AG04450 (cell line): Measurements from ENCODE around the gene AGK. TPM values are rescaled to one million over a fixed set of nuclear protein-coding genes. Genes with fewer than 3 reads are reported as not detected.

Experiments used
- CTCF ChIA-PET: fragments of 300-600, 350-600 bp; formaldehyde crosslinking; extraction: SDS; loops from one replicate; lab custom pipeline; 2022; ENCODE audit warnings: antibody characterized with exemption, inconsistent platforms; lab: Charles Lee
- POLR2A ChIA-PET: fragments of 350-600 bp; formaldehyde crosslinking; extraction: SDS; loops from one replicate; lab custom pipeline; 2021; ENCODE audit warnings: antibody characterized with exemption, inconsistent platforms; lab: Yijun Ruan, JAX
- DNase-seq: peaks from one replicate; pipeline ENCODE4 v3.0.0-alpha.2; 2011; ENCODE audit warnings: low read depth, low spot score
- H3K27ac ChIP-seq: one replicate; pipeline ENCODE4 v1.5.1; 2012; ENCODE audit warnings: low read depth, low read length, control low read depth
- H3K27me3 ChIP-seq: one replicate; pipeline ENCODE4 v1.6.0; 2012; ENCODE audit warnings: low read length; ENCODE audit not compliant: control insufficient read depth, insufficient read depth
- H3K4me3 ChIP-seq: 2 replicates; pipeline ENCODE4 v1.5.1; 2011; ENCODE audit warnings: mild to moderate bottlenecking, low read depth, low read length, control low read depth
- H3K9me3 ChIP-seq: 2 replicates; pipeline ENCODE4 v1.5.1; 2012; ENCODE audit warnings: low read length; ENCODE audit not compliant: control insufficient read depth, insufficient read depth
- polyA plus RNA-seq: library from polyadenylated mRNA; depleted of rRNA; stranded (reverse); fragments of >200 nt; gene quantifications from 2 replicates; pipeline ENCODE4 v1.2.3, GENCODE V29; 2011
- TF ChIP-seq, protein P1 (sequence below): IDR thresholded peaks from 2 replicates; pipeline ENCODE4 v1.5.1; 2011; ENCODE audit warnings: low read depth, low read length, control low read depth, inconsistent platforms

Gene AGK
- polyA plus RNA-seq, 1 experiment, result 42.5 TPM

DNA sequence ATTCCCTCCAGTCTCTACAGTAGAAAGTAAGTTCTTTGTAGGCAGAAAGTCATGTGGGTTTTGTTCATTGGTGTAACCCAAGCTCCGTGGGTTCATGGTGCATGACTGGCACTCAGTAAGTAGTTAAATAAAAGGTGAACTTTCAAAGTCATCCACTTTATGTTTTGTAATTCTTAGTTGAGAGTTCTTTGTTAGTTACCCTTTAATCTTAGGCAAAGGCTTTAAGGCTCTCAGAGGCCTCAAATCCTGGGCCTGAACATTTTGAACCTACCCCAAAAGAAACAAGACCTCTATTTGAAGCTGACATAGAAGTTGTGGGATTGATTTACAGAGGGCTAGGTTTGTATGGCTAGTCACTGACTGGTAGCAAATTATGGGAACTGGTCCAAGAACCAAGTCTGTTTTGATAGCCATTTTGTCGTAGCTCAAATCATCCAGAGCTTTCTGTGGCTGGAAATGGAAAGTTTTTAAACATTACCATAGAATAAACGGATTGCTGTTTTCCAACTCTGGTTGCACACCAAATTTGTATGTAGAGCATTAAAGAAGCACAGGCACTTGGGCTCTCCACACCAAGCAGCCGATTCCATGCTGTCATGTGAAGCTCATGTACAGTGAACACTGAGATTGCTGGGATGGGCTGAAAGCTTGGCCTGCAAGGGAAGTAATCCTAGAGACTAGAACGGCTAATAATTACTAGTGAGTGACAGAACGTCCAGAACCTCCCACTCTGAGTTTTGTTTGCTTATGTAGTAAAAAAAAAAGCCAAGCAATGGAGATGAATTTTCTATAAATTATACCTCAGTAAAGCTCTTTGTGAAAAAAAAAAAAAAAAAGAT is 97.3 kb downstream of the AGK start:
- POLR2A ChIA-PET, result interaction anchor here (1.6 kb wide), 1 partner anchor 634 kb away, joined by 4 read pairs; the partner anchor contains the start of gene MRPS33
- Histone ChIP-seq H3K4me3 (no peak overlapping the region), H3K9me3 (no peaks in the 10 kb centered on the region), H3K27me3 (no peaks in the 10 kb centered on the region), H3K27ac (no peak overlapping the region)
- CTCF ChIA-PET, result interaction anchor here (0.6 to 4.1 kb wide), 9 partner anchors 11 to 837 kb away, joined by 3 to 69 read pairs (median 9); no protein-coding TSS in a partner anchor
- DNase-seq, result no peak
- TF ChIP-seq, protein P1, sequence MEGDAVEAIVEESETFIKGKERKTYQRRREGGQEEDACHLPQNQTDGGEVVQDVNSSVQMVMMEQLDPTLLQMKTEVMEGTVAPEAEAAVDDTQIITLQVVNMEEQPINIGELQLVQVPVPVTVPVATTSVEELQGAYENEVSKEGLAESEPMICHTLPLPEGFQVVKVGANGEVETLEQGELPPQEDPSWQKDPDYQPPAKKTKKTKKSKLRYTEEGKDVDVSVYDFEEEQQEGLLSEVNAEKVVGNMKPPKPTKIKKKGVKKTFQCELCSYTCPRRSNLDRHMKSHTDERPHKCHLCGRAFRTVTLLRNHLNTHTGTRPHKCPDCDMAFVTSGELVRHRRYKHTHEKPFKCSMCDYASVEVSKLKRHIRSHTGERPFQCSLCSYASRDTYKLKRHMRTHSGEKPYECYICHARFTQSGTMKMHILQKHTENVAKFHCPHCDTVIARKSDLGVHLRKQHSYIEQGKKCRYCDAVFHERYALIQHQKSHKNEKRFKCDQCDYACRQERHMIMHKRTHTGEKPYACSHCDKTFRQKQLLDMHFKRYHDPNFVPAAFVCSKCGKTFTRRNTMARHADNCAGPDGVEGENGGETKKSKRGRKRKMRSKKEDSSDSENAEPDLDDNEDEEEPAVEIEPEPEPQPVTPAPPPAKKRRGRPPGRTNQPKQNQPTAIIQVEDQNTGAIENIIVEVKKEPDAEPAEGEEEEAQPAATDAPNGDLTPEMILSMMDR, result no peak

GRCh38 chr7:141649137-141649864 is 98.1 kb downstream of the AGK start:
- Histone ChIP-seq H3K4me3 (no peak overlapping the region), H3K9me3 (no peaks in the 10 kb centered on the region), H3K27me3 (no peaks in the 10 kb centered on the region), H3K27ac (no peak overlapping the region)
- DNase-seq, result no peak
- ChIA-PET POLR2A (interaction anchor here (0.5 to 1.6 kb wide), 4 partner anchors 81 to 635 kb away, joined by 3 to 5 read pairs (median 4); partner anchors contain the start of genes AGK and MRPS33), CTCF (interaction anchor here (0.6 to 4.1 kb wide), 45 partner anchors 8 to 859 kb away, joined by 3 to 69 read pairs (median 4); partner anchors contain the start of genes MRPS33 and SSBP1)
- TF ChIP-seq, protein P1, result no peak

GRCh38 chr7:141649865-141650634 is 98.8 kb downstream of the AGK start:
- Histone ChIP-seq H3K9me3 (no peaks in the 10 kb centered on the region), H3K27me3 (no peaks in the 10 kb centered on the region), H3K4me3 (no peak overlapping the region), H3K27ac (no peak overlapping the region)
- DNase-seq, result peak; percentile 66
- ChIA-PET POLR2A (interaction anchor here (0.5 to 1.6 kb wide), 4 partner anchors 80 to 636 kb away, joined by 3 to 5 read pairs (median 4); partner anchors contain the start of genes AGK and MRPS33), CTCF (interaction anchor here (0.6 to 4.1 kb wide), 53 partner anchors 8 to 860 kb away, joined by 3 to 69 read pairs (median 3); partner anchors contain the start of genes MRPS33 and SSBP1)
- TF ChIP-seq, protein P1, result peak; percentile 93

DNA sequence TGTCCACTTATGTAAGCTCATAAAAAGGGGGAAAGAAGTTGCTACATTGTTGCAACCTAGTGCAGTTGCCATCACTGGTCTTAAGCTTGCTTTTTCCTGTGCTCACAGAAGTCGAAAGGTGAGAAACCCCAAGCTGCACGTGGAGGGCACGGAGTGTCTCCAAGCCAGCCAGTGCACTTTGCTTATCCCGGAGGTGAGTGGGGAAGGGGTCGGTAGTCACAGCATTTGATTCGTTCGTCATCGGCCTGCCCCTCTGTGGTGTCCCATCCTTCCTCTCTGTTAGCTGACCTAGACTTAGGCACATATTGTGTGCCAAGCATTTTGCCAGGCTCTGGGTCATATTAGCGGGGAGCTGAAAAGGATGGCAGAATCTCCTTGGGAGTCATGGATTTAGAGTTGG is 100.2 kb downstream of the AGK start:
- H3K27me3 ChIP-seq, result no peaks in the 10 kb centered on the region
- TF ChIP-seq, protein P1, result no peak
- no peak overlapping the region for H3K27ac ChIP-seq
- H3K9me3 ChIP-seq, result no peaks in the 10 kb centered on the region
- ChIA-PET CTCF (interaction anchor here (0.7 to 4.1 kb wide), 7 partner anchors 8 to 840 kb away, joined by 3 to 42 read pairs (median 8); partner anchors contain the start of genes MRPS33 and SSBP1), POLR2A (no interaction called here)
- DNase-seq, result no peak
- no peak overlapping the region for H3K4me3 ChIP-seq
